Transverse colon (tissue), 4 donors: ENCODE measurements around the gene KIF26A. TPM values are rescaled to one million over a fixed set of nuclear protein-coding genes. Genes with fewer than 3 reads are reported as not detected.
A peak's percentile ranks its signal among the peaks of the same experiment; 100 is the strongest.

ENCODE experiments used
- DNase-seq: peaks from one replicate; pipeline ENCODE4 v3.0.0-alpha.2; 2019
- H3K27ac ChIP-seq, 4 donors: fragments of 200-600 bp; sonication (generic); 2 replicates each; pipeline ENCODE4 v1.5.1; 2016 to 2018; ENCODE audit warnings: inconsistent platforms in 4 of 4
- H3K27me3 ChIP-seq: fragments of 200-600 bp; sonication (generic); 2 replicates; pipeline ENCODE4 v1.5.1; 2017; ENCODE audit warnings: inconsistent platforms
- H3K36me3 ChIP-seq, 4 donors: fragments of 200-600 bp; sonication (generic); 2 replicates each; pipeline ENCODE4 v1.5.1; 2017 to 2019; ENCODE audit warnings: inconsistent platforms in 4 of 4
- H3K4me1 ChIP-seq, 4 donors: fragments of 200-600 bp; sonication (generic); 2 replicates each; pipeline ENCODE4 v1.5.1; 2017 to 2020; ENCODE audit warnings: inconsistent platforms in 4 of 4
- H3K4me3 ChIP-seq, 4 donors: fragments of 200-600 bp; sonication (generic); 1 replicate in 1 of 4; 2 replicates in 3 of 4; pipeline versions ENCODE4 v1.5.1 to v1.6.1; 2017 to 2019; ENCODE audit warnings: inconsistent platforms in 4 of 4
- H3K9me3 ChIP-seq, 2 donors: fragments of 200-600 bp; sonication (generic); 2 replicates each; pipeline ENCODE4 v1.5.1; 2017 to 2019; ENCODE audit warnings: inconsistent platforms in 2 of 2
- CTCF ChIP-seq, 5 experiments: fragments of 200-600 bp in 3 of 5; fragments of 450-650 bp in 2 of 5; sonication (generic) in 3 of 5; IDR thresholded peaks; 1 replicate in 2 of 5; 2 replicates in 3 of 5; pipeline ENCODE4 v1.5.1; 2016 to 2017; ENCODE audit warnings: antibody characterized with exemption in 5 of 5, inconsistent platforms in 3 of 5, mild to moderate bottlenecking in 2 of 5, moderate library complexity in 1 of 5
- EP300 ChIP-seq: sonication (generic); formaldehyde crosslinking; IDR thresholded peaks from one replicate; pipeline ENCODE4 v1.6.1; 2017; ENCODE audit warnings: antibody characterized with exemption, low read depth
- POLR2A ChIP-seq: fragments of 450-650 bp; IDR thresholded peaks from one replicate; pipeline ENCODE4 v1.6.1; 2016; ENCODE audit warnings: antibody characterized with exemption, mild to moderate bottlenecking, moderate library complexity
- POLR2AphosphoS5 ChIP-seq, 3 donors: sonication (generic); formaldehyde crosslinking; IDR thresholded peaks; one replicate each; pipeline ENCODE4 v1.6.1; 2016; ENCODE audit warnings: antibody characterized with exemption in 3 of 3
- WGBS, 2 donors: methylation state at CpG; one replicate each; pipeline ENCODE4 v1.1.5; 2018; ENCODE audit warnings: low coverage in 1 of 2; 5-methylcytosine and 5-hydroxymethylcytosine counted together
- in situ Hi-C, 4 donors: fragments of 200-750 bp; cut with MboI; loops; one replicate each; pipeline versions ENCODE4 v1.15.0 to v1.15.1; 2017; ENCODE audit warnings: low sequenced_read_pairs in 3 of 4, low pct_ligation_motif_present in 1 of 4, low pct_unique_long_range_greater_than_20kb in 1 of 4
- intact Hi-C: fragments of 100-400 bp; cut with DNase I; formaldehyde crosslinking; loops from one replicate; pipeline ENCODE4 v1.15.1; 2023; ENCODE audit warnings: low total_unique reads
- total RNA-seq, 4 donors: library from RNA; depleted of rRNA; stranded (reverse); fragments of >200 nt; gene quantifications; one replicate each; pipeline ENCODE4 v1.1.0, GENCODE V29; 2016

KIF26A gene
- total RNA-seq, 4 donors from 2014 or later: 2.2 to 7.8 (median 4.4) TPM

- H3K4me1 ChIP-seq: peaks cover 0 to 23% (median 20%) of the 10 kb centered on the region in 4 donors
- no peaks in the 10 kb centered on the region for H3K9me3 ChIP-seq
- no peak for TF ChIP-seq POLR2A
- no peak for TF ChIP-seq EP300
- no peak for TF ChIP-seq POLR2AphosphoS5 (IDR thresholded peaks at IDR 0.05)
- TF ChIP-seq CTCF (IDR thresholded peaks at IDR 0.05): no peak
- intact Hi-C loops (no loop called here), in situ Hi-C loops (no loop called here)
- no peaks in the 10 kb centered on the region for H3K36me3 ChIP-seq
- WGBS, 2 donors: 0 to 10% methylated on average over 1 to 18 of the region's 19 CpGs
- peaks cover 44% of the 10 kb centered on the region for H3K27me3 ChIP-seq
- peak overlapping the region; percentile 75 to 87 (median 82) for H3K27ac ChIP-seq
- DNase-seq: peak; percentile 53
- H3K4me3 ChIP-seq: peak overlapping the region; percentile 39 to 63 (median 52)
These were observed 22.1 kb upstream of the KIF26A start for GRCh38 chr14:104116288-104116755.

GRCh38 chr14:104116756-104117340 lies 21.5 kb upstream of the KIF26A start:
- 0% methylated on average over 32 of the region's 83 CpGs; no CpG with 5 or more reads in 1 of the 2 donors for WGBS, 2 donors
- H3K9me3 ChIP-seq: no peaks in the 10 kb centered on the region
- peak overlapping the region; percentile 39 to 63 (median 52) for H3K4me3 ChIP-seq
- peak overlapping the region; percentile 75 to 87 (median 82) for H3K27ac ChIP-seq
- intact Hi-C loops: no loop called here
- in situ Hi-C loops: no loop called here
- no peaks in the 10 kb centered on the region for H3K36me3 ChIP-seq
- TF ChIP-seq POLR2A: peak; percentile 23
- peak in 1 of 3 donors; percentile 29 for TF ChIP-seq POLR2AphosphoS5 (IDR thresholded peaks at IDR 0.05)
- no peak for TF ChIP-seq EP300
- peaks cover 44% of the 10 kb centered on the region for H3K27me3 ChIP-seq
- DNase-seq: peak; percentile 83
- H3K4me1 ChIP-seq: peaks cover 0 to 23% (median 18%) of the 10 kb centered on the region in 4 donors

DNA sequence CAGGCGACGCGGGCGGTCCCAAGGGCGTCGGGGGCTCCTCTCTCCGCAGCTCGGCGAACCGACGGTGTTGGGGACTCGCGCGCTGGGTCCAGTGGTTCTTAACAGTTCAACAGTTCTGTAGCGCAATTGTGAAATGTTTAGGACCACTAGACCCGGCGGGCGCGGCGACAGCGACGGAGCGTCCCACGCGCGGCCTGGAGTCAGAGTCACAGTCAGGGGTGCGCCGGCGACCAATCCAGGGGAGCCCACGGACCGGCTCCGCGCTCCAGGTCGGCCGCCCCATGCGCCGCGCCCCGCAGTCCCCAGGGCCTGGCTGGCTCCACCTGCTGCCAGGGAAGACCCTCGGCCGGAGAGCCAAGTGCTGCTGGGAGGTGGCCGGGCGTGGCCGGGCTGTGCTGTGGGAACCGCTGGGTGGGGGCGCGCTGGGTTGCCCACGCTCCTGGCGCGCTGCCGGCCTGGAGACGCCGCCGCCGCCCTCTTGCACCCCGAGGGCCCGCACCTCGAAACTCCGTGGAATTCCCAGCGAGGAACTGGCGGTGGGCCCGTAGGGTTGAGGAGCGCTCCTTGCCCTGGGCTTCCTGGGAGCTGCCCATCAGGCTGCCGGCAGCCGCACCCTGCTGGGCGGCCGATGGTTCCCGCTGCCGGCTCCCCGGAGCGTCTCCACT lies 20.9 kb upstream of the KIF26A start:
- Histone ChIP-seq H3K4me1 (peaks cover 0 to 23% (median 17%) of the 10 kb centered on the region in 4 donors), H3K27me3 (peaks cover 44% of the 10 kb centered on the region), H3K9me3 (no peaks in the 10 kb centered on the region), H3K27ac (peak overlapping the region; percentile 75 to 87 (median 82)), H3K36me3 (no peaks in the 10 kb centered on the region), H3K4me3 (peak overlapping the region; percentile 14 to 63 (median 52))
- DNase-seq: no peak
- intact Hi-C loops (no loop called here), in situ Hi-C loops (no loop called here)
- no peak for TF ChIP-seq POLR2AphosphoS5 (IDR thresholded peaks at IDR 0.05)
- TF ChIP-seq CTCF (IDR thresholded peaks at IDR 0.05): no peak
- TF ChIP-seq POLR2A: no peak
- TF ChIP-seq EP300: no peak
- 7% methylated on average over 17 of the region's 71 CpGs; no CpG with 5 or more reads in 1 of the 2 donors for WGBS, 2 donors

DNA sequence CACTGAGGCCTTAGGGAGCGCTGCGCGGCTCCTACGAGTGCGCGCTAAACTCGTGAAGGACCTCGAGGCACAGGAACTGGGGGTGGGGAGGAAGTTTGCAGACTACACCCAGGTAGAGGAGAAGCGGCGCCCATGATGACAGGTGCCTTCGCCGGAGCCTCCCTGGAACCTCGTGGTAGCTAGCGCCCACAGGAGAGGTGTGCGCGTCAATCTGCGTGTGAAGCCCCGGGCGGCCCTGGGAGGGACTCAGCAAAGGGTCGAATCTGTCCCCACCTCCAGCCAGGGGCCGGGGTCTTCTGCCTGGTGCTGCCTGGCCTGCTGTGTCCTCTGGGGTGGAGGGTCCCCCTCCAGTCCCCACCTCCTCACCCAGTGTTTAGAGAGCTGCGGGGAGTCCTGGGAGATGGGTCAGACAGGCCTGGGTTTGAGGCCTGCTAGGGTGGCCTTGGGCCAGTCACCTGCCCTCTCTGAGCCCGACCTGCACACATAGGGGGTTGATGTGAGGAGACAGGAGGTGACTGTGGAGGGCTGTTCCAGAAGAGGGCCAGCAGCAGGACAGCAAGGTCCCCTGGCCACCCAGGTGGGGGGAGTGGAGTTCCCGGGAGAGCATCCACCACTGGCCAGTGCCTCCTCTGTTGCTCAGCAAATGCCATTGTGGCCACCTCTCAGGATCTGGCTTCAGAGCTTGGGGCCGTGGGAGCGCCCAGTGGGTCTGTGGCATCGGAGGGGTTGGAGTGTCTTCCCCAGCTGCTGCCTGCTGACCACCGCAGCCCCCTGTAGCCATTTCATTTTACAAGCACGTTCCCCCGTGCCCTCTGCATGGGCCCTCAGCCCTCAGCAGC lies 20.2 kb upstream of the KIF26A start:
- H3K4me1 ChIP-seq: peaks cover 0 to 23% (median 17%) of the 10 kb centered on the region in 4 donors
- intact Hi-C loops (no loop called here), in situ Hi-C loops (no loop called here)
- H3K4me3 ChIP-seq: peak overlapping the region in 3 of 4 donors; percentile 52 to 63 (median 52)
- H3K27ac ChIP-seq: peak overlapping the region in 3 of 4 donors; percentile 75 to 86 (median 79)
- no peaks in the 10 kb centered on the region for H3K9me3 ChIP-seq
- 52% methylated on average over 30 of the region's 30 CpGs; no CpG with 5 or more reads in 1 of the 2 donors for WGBS, 2 donors
- no peak for TF ChIP-seq POLR2A
- no peak for TF ChIP-seq CTCF (IDR thresholded peaks at IDR 0.05)
- no peak for TF ChIP-seq POLR2AphosphoS5 (IDR thresholded peaks at IDR 0.05)
- TF ChIP-seq EP300: no peak
- H3K27me3 ChIP-seq: peaks cover 44% of the 10 kb centered on the region
- H3K36me3 ChIP-seq: no peaks in the 10 kb centered on the region
- peak; percentile 33 for DNase-seq
